Motor neuron (in vitro differentiated cells): ENCODE results near the gene RIN2. TPM values are rescaled to one million over a fixed set of nuclear protein-coding genes. Genes with fewer than 3 reads are reported as not detected.
"Not testable (repeated sequence)": the region's sequence is repeated elsewhere in the genome, so short reads cannot be mapped to it uniquely, and the experiment has no call there.

Experiments
- ATAC-seq, 8 experiments: fragments of 200-7000 bp; cut with Tn5 transposase; replicated peaks in 6 of 8; 2 replicates each; pipeline ENCODE4 v1.8.0; 2021; ENCODE audit warnings: mild to moderate bottlenecking in 8 of 8, moderate library complexity in 8 of 8
- H3K27ac ChIP-seq, 2 donors: fragments of 250-450 bp; sonication (Bioruptor Pico); 2 replicates each; pipeline ENCODE4 v1.9.0; 2021; ENCODE audit warnings: antibody characterized with exemption in 2 of 2, mild to moderate bottlenecking in 2 of 2, moderate library complexity in 1 of 2
- H3K4me1 ChIP-seq, 2 donors: fragments of 250-450 bp; sonication (Bioruptor Pico); replicated peaks in 1 of 2; 2 replicates each; pipeline ENCODE4 v1.6.1; 2021; ENCODE audit warnings: antibody characterized with exemption in 2 of 2, mild to moderate bottlenecking in 2 of 2, moderate library complexity in 1 of 2
- H3K4me3 ChIP-seq, 5 donors: fragments of 250-450 bp; sonication (Bioruptor Pico); 2 replicates each; pipeline ENCODE4 v1.9.0; 2021; ENCODE audit warnings: antibody characterized with exemption in 5 of 5, mild to moderate bottlenecking in 5 of 5, moderate library complexity in 4 of 5
- WGBS, 10 experiments: fragments of 450-650 bp; shearing (Covaris generic); methylation state at CpG; one replicate each; pipeline ENCODE4 v1.0.0; 2022; 5-methylcytosine and 5-hydroxymethylcytosine counted together
- in situ Hi-C, 9 experiments: fragments of 400-800 bp; cut with MboI; loops; one replicate each; pipeline ENCODE4 v1.15.0; 2021; ENCODE audit warnings: low sequenced_read_pairs in 9 of 9, low pct_unique_long_range_greater_than_20kb in 2 of 9; ENCODE audit not compliant: unreplicated experiment in 9 of 9
- total RNA-seq, 8 experiments: library from RNA; unstranded; fragments of 300-600 nt; gene quantifications; 2 replicates each; pipeline versions ENCODE4 v1.2.3 to v1.2.4, GENCODE V29; 2022

RIN2 gene
- total RNA-seq, 8 experiments from 2014 or later, result 10.4 to 36.6 (median 21.6) TPM

- ATAC-seq, H3K4me1 ChIP-seq, H3K4me3 ChIP-seq, H3K27ac ChIP-seq, in situ Hi-C loops: not testable (repeated sequence)
- WGBS, 10 experiments, result 78 to 100% (median 98%) methylated on average over 1 to 7 of the region's 7 CpGs; no CpG with 5 or more reads in 1 of the 10 experiments
These were observed 48.2 kb downstream of the RIN2 start for GRCh38 chr20:19806276-19806675.

GRCh38 chr20:19806806-19807190, 48.7 kb downstream of the RIN2 start:
- in situ Hi-C loops, result no loop called here
- no peak for ATAC-seq
- Histone ChIP-seq H3K27ac (no peak overlapping the region), H3K4me3 (no peak overlapping the region), H3K4me1 (no peaks in the 10 kb centered on the region)
- 20 to 100% (median 95%) methylated on average over 1 to 4 of the region's 4 CpGs; no CpG with 5 or more reads in 1 of the 10 experiments for WGBS, 10 experiments

GRCh38 chr20:19807191-19807945, 49.3 kb downstream of the RIN2 start:
- ATAC-seq, result no peak
- H3K27ac ChIP-seq, result no peak overlapping the region
- in situ Hi-C loops, result no loop called here
- no peaks in the 10 kb centered on the region for H3K4me1 ChIP-seq
- H3K4me3 ChIP-seq, result no peak overlapping the region
